Endothelial cell (in vitro differentiated cells): Measurements from ENCODE around the gene BICD2. TPM values are rescaled to one million over a fixed set of nuclear protein-coding genes. Genes with fewer than 3 reads are reported as not detected.
A peak's percentile ranks its signal among the peaks of the same experiment; 100 is the strongest.

ENCODE experiments used
- DNase-seq: peaks from one replicate; pipeline ENCODE4 v3.0.0; 2021; ENCODE audit warnings: low spot score
- H3K27ac Mint-ChIP-seq: one replicate; pipeline ENCODE4 v1.8.0; 2021; ENCODE audit warnings: mixed read lengths, inconsistent platforms; ENCODE audit not compliant: unreplicated experiment
- H3K27me3 Mint-ChIP-seq: one replicate; pipeline ENCODE4 v1.8.0; 2021; ENCODE audit warnings: mild to moderate bottlenecking, moderate library complexity, mixed read lengths, inconsistent platforms; ENCODE audit not compliant: unreplicated experiment
- H3K36me3 Mint-ChIP-seq: one replicate; pipeline ENCODE4 v1.8.0; 2021; ENCODE audit warnings: mild to moderate bottlenecking, low read depth, mixed read lengths, inconsistent platforms; ENCODE audit not compliant: unreplicated experiment
- H3K4me1 Mint-ChIP-seq: one replicate; pipeline ENCODE4 v1.8.0; 2021; ENCODE audit warnings: mild to moderate bottlenecking, mixed read lengths, inconsistent platforms; ENCODE audit not compliant: unreplicated experiment
- H3K4me3 Mint-ChIP-seq: one replicate; pipeline ENCODE4 v1.8.0; 2021; ENCODE audit warnings: mild to moderate bottlenecking, mixed read lengths, inconsistent platforms; ENCODE audit not compliant: unreplicated experiment
- H3K9me3 Mint-ChIP-seq: one replicate; pipeline ENCODE4 v1.8.0; 2021; ENCODE audit warnings: mixed read lengths, inconsistent platforms; ENCODE audit not compliant: unreplicated experiment
- CTCF ChIP-seq: fragments of 200-600 bp; sonication (generic); IDR thresholded peaks from one replicate; pipeline ENCODE4 v1.5.0; 2021; ENCODE audit warnings: antibody characterized with exemption; ENCODE audit not compliant: unreplicated experiment
- total RNA-seq: library from RNA; stranded (reverse); fragmentation: NEBNext Ultra II Directional; extraction: Animal tissue kit (Norgen Biotek cat#: 25700); gene quantifications from one replicate; pipeline ENCODE4 v1.2.1, GENCODE V29; 2021; ENCODE audit not compliant: unreplicated experiment

BICD2 gene
- total RNA-seq, 1 donor from 2014 or later = 31.8 TPM

GRCh38 chr9:92747459-92748232, 17.0 kb downstream of the BICD2 start:
- DNase-seq = no peak
- no peak overlapping the region for H3K27ac Mint-ChIP-seq
- peak overlapping the region; percentile 65 for H3K4me3 Mint-ChIP-seq
- H3K9me3 Mint-ChIP-seq = no peaks in the 10 kb centered on the region
- H3K4me1 Mint-ChIP-seq = peaks cover 15% of the 10 kb centered on the region
- TF ChIP-seq CTCF = no peak
- H3K27me3 Mint-ChIP-seq = peaks cover 5% of the 10 kb centered on the region
- peaks cover 19% of the 10 kb centered on the region for H3K36me3 Mint-ChIP-seq

- TF ChIP-seq CTCF = no peak
These were observed 17.8 kb downstream of the BICD2 start for GRCh38 chr9:92746567-92747458.

GRCh38 chr9:92745881-92746280, 18.8 kb downstream of the BICD2 start:
- Mint-ChIP-seq H3K27ac (no peak overlapping the region), H3K9me3 (no peaks in the 10 kb centered on the region), H3K4me3 (no peak overlapping the region), H3K27me3 (peaks cover 5% of the 10 kb centered on the region), H3K4me1 (peaks cover 9% of the 10 kb centered on the region), H3K36me3 (peaks cover 9% of the 10 kb centered on the region)
- TF ChIP-seq CTCF = no peak
- DNase-seq = no peak

More at GRCh38 chr9:92746567-92747458, 17.8 kb downstream of the BICD2 start:
- no peaks in the 10 kb centered on the region for H3K9me3 Mint-ChIP-seq
- H3K4me1 Mint-ChIP-seq = peaks cover 8% of the 10 kb centered on the region
- no peak overlapping the region for H3K4me3 Mint-ChIP-seq
- no peak for DNase-seq
- peaks cover 14% of the 10 kb centered on the region for H3K36me3 Mint-ChIP-seq
- peak overlapping the region; percentile 48 for H3K27ac Mint-ChIP-seq
- peaks cover 5% of the 10 kb centered on the region for H3K27me3 Mint-ChIP-seq

GRCh38 chr9:92745331-92745730, 19.3 kb downstream of the BICD2 start:
- H3K27me3 Mint-ChIP-seq = peaks cover 8% of the 10 kb centered on the region
- DNase-seq = no peak

More at GRCh38 chr9:92745331-92745730, 19.3 kb downstream of the BICD2 start:
- Mint-ChIP-seq H3K4me1 (peaks cover 12% of the 10 kb centered on the region), H3K4me3 (no peak overlapping the region), H3K36me3 (peaks cover 5% of the 10 kb centered on the region), H3K9me3 (no peaks in the 10 kb centered on the region), H3K27ac (no peak overlapping the region)
- TF ChIP-seq CTCF = no peak
